HG02943 (cell line): ENCODE results near the gene OXSR1.
"Not testable (repeated sequence)": the region's sequence is repeated elsewhere in the genome, so short reads cannot be mapped to it uniquely, and the experiment has no call there.

Experiments used
- ATAC-seq: cut with Tn5 transposase; IDR thresholded peaks from one replicate; pipeline ENCODE4 v1.9.1; 2021; ENCODE audit warnings: mild to moderate bottlenecking, low read depth, moderate library complexity; ENCODE audit not compliant: unreplicated experiment

The OXSR1 gene

GRCh38 chr3:38127611-38128302 lies 37.6 kb upstream of the OXSR1 start:
- no peak for ATAC-seq

DNA sequence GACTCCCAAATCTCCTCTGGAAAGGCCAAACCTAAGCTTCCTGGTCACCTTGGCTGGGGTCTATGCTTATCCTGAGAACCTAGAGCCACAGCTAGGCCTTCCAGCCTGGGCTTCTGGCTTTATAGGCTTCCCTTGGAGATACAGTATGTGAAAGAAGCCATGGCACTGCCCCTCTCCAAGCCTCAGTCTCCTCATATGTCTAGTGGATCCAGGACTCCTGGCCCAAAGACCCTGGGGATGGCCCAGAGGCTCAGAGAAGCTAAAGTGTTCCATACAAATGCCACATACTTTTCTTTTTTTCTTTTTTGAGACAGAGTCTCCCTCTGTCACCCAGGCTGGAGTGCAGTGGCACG lies 37.1 kb upstream of the OXSR1 start:
- ATAC-seq: no peak

DNA sequence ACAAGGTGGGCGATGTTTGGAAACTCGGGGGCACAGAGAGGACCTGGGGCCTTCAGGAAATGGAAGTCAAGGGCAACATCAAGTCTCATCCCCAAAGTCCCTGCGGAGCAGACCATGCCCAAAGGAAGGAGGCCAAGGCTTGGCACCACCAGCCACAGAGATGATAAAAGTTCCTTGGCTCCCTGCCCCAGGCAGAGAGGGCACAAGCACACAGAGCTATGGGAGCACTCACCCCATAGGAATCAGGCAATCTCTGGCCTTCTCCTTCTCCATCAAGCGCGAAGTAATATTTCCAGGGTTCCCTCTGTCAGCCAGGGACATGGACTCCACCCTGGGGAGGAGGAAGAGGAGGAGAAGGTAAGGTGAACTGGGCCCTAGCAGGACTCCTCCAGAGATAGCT lies 36.3 kb upstream of the OXSR1 start:
- ATAC-seq: no peak

DNA sequence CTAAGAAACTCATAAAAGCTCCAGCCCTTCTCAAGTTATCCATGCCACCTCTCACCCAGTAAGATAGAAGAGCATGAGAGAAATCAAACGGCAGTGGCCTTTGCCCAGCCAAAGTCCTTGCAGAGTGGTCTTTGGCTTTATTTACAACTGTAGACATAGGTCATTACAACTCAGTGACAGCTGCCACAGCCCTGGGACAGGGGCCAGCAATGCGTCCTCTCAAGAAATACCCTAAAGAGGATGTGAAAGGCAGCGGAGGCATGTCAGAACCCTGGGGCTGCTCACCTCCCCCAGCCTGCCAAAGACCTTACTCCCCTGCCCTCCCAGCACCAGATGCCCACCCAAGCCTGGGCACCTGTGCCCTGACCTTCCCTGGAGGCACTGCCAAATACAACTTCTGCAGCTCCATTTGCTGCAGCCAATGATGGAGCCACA lies 34.7 kb upstream of the OXSR1 start:
- no peak for ATAC-seq

DNA sequence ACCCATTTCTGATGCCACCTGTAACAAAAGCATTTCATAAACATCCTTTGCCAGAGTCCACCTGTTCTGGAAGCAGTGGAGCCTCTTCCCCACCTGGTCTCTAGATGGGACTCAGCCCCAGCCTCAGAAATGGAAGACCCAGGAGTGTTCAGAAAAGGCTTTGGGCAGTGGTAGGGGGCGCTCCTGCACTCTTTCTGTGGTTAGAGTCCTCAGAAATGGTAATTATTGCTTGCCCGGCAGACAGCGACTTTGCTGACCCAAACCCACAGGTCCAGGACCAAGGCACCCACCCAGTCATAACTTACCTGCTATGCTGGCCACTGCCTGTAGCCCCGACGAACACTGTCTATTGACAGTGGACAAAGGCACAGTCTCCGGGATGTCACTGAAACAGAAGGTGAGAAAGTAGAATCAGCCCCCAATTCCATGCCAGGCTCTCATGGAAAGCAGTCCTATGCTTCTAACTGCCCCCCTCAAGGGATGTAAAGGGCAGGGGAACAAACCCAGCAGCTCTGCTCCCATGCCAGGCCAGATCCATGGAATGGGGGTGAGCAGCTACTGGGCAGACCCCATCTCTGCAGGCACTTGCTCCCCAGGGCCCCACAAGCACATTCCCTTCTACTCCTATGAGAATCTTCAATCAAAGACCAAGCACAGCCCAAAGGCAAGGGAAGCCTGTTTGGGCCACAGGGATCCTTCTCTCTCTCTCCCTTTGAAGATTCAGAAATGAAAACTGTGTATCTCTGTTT lies 33.5 kb upstream of the OXSR1 start:
- no peak for ATAC-seq

DNA sequence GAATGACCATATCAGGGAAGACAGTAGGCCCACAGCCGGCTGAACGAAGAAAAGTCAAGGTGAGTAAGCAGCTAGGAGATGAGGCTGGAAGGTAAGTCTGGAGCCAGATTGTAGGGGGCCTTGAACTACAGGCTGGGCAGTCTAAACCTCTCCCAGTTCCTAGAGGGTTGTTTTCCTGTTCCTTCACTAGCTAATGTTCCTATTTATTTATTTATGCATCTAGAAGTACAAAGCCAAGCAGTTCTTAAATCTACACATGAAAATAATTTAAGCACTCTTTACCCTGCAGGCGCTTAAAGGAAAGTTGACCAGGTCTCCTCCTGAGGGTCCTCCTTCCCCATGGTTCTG lies 32.2 kb upstream of the OXSR1 start:
- no peak for ATAC-seq

- ATAC-seq: no peak
Observed at GRCh38 chr3:38133557-38134405, 31.6 kb upstream of the OXSR1 start.

GRCh38 chr3:38134517-38135143 lies 30.7 kb upstream of the OXSR1 start:
- not testable (repeated sequence) for ATAC-seq

DNA sequence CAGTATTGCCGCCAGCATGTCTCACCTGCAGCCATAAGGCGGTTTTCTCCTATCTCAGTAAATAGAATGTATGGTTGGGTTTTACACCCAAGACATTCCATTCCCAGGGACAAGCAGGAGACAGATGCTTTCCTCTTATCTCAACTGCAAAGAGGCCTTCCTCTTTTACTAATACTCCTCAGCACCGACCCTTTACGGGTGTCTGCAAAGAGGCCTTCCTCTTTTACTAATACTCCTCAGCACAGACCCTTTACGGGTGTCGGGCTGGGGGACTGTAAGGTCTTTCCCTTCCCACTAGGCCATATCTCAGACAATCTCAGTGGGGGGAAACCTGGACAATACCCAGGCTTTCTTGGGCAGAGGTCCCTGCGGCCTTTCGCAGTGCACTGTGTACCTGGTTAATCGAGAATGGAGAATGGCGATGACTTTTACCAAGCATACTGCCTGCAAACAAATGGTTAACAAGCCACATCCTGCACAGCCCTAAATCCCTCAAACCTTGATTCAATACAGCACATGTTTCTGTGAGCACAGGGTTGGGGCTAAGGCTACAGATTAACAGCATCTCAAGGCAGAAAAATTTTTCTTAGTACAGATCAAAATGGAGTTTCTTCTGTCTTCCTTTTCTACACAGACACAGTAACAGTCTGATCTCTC lies 29.6 kb upstream of the OXSR1 start:
- not testable (repeated sequence) for ATAC-seq

GRCh38 chr3:38136393-38136776 lies 29.0 kb upstream of the OXSR1 start:
- no peak for ATAC-seq

DNA sequence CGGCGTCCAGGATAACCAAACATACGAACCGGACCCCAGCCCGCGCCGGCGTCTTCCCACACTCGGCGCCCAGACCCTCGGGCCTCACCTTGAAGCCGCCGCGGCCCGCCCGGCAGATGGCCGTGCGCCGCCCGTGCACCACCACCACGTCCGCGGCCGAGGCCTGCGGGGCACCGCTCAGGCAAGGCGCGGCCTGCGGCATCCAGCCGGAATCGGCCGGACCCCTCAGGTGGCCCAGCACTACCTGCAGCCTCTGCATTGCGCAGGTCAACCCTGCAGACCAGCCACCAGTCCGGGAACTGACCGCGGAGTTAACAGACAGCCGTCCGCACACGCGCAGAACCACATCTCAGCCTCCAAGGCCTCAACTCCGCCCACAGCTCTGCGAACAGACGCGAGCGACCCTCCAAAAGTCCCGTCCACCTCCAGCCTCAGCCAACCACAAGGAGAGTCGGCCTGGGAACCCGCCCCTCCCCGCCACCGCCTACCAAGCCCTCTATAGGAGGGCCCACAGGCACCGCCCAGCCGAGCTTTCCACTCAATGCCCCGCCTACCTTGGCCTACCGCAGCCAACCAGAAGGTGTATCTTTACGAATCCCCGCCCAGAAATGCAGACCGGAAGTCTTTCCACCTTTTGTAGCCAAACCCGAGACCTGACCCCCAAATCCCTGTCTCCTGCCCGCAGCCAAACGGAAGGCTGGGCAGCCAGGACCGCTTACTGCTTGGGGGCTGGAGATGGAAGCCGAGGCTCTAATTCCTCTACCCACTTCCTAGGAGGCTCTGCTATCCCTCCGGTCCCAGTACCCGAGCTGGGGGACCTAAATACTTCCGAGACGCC lies 28.3 kb upstream of the OXSR1 start, which contains the start of gene ACAA1:
Gene ACAA1 (minus strand): TSS at position 351 of the 838 bp plus-strand sequence. CDS start 92 bp downstream, at position 259.
- peak; percentile 82 for ATAC-seq

GRCh38 chr3:38137615-38138348 lies 27.6 kb upstream of the OXSR1 start:
- no peak for ATAC-seq

- peak; percentile 43 for ATAC-seq
Observed at GRCh38 chr3:38138349-38139190, 26.8 kb upstream of the OXSR1 start, which contains the start of gene MYD88. MYD88 (plus strand) TSS chr3:38138661; CDS start chr3:38138701, 40 bp downstream.

GRCh38 chr3:38139191-38139590 lies 26.1 kb upstream of the OXSR1 start:
- no peak for ATAC-seq

- no peak for ATAC-seq
Observed at GRCh38 chr3:38139652-38140051, 25.7 kb upstream of the OXSR1 start.

DNA sequence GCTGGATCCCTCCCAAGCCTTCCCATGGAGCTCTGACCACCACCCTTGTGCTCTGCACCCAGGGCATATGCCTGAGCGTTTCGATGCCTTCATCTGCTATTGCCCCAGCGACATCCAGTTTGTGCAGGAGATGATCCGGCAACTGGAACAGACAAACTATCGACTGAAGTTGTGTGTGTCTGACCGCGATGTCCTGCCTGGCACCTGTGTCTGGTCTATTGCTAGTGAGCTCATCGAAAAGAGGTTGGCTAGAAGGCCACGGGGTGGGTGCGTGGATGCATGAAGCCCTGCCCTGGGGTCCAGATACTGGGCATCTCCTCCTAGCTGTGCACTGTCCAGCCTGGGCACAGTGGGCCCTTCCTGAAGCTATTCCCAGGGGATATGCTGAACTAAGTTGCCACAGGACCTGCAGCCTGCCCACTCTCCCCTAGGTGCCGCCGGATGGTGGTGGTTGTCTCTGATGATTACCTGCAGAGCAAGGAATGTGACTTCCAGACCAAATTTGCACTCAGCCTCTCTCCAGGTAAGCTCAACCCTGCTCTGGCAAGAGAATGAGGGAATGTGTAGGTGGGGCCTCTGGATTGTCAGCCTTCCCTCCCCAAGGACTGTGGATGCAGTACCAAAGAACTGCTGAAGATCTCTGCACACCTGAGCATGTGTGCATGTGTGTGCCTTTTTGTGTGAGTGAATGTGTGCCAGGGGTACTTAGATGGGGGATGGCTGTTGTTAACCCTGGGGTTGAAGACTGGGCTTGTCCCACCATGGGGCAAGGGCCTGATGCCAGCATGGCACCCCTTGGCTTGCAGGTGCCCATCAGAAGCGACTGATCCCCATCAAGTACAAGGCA lies 24.8 kb upstream of the OXSR1 start:
- ATAC-seq: no peak
